HG02970 (cell line): ENCODE data around the gene CYB561.
"Not testable (repeated sequence)": the region's sequence is repeated elsewhere in the genome, so short reads cannot be mapped to it uniquely, and the experiment has no call there.

Experiments
- ATAC-seq: cut with Tn5 transposase; IDR thresholded peaks from one replicate; pipeline ENCODE4 v1.9.1; 2021; ENCODE audit warnings: mild to moderate bottlenecking, moderate library complexity, moderate number of reproducible peaks; ENCODE audit not compliant: unreplicated experiment, low FRiP score

The CYB561 gene

DNA sequence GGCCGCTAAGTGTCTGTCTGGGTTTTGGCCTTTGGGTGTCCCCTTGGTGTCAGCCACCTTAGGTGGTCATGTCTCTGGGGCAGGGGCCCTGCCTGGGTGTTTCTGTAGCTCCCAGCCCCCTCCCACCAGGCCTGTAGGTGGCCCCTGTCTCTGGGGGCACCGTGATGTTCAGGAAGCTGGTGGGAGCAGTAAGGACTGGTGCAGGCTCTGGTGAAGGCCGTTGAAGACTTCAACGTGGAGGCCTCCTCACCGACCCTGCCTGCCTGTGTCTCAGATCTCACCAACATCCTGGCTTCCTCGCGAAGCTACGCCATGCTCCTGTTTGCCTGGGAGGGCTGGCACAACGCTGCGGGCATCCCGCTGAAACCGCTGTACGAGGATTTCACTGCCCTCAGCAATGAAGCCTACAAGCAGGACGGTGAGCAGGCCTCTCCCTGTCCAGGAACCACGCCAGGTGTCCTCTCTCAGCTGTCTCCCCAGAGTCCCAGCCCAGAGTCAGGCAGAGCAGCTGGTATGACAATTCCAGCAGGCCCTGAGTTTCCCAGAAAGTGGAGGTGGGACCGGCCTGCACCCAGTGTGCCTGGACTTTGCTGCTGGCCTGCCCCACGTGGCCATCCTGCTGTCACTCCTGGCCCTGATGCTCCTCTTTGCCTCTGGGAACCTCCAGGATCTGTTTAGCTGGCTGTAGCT lies 33.5 kb upstream of the CYB561 start:
- no peak for ATAC-seq

DNA sequence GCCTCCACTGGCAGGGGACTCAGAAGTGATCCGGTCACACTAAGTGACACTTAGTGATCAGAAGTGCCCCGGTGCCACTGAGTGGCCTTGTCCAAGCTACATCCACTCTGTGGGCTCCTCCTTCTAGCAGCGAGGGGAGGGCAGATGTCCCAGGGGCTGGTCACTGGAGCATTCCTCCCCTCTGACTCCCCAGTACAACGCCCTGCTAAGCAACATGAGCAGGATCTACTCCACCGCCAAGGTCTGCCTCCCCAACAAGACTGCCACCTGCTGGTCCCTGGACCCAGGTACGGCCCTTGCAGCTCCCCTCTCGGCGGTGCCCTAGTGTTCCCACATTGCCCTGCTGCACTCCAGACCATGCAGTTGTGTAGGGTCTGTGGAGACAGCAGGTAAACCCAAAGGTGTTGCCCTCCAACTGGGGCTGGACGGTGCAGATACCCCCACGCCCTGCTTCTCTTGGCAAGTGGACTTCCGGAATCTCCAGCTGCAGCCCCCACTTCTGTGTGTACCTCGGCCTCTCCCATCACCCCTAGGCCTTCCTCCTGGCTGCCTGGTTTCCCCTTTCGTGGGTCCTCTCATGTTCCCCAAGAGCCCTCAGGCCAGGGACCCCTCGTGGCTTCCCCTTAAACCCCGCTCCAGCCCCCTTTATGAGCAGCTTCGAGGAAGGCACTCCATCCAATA lies 32.8 kb upstream of the CYB561 start:
- ATAC-seq = no peak

DNA sequence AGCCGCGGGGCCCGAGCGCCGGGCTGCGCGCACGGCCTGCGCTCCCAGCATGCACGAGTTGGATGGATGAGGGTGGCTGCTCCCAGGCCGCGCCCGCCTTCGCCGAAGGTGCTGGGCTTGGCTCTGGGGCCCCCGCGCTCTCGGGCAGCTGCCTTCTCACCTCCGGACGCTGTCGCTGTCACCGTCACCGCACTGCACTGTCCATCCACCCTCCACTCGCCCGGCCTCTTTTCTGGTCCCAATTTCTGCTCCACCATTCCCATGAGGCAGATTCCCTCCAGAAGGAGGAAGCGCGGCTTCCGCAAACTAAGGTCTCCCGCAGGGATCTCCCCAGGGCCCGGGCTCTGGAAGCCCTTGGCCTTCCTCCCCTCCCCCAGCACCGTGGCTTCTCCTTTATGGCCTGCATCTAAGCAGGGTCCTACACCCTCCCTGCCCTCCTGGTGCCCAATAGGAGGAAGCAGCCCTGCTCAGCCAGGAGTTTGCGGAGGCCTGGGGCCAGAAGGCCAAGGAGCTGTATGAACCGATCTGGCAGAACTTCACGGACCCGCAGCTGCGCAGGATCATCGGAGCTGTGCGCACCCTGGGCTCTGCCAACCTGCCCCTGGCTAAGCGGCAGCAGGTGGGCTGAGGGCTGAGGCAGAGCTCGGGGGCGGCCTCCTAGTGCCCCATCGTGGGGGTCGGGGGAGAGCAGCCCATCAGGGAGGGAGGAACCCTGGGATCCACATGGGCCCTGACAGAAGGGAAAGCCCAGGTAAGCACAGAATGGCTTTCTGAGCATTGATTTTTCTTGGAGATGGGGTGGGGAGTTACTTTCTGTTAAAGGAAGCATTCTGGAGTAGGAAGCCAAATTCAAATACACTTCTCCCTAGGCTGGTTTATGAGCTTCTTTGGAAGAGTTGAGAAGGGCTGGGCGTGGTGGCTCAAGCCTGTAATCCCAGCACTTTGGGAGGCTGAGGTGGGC lies 31.7 kb upstream of the CYB561 start:
- no peak for ATAC-seq

DNA sequence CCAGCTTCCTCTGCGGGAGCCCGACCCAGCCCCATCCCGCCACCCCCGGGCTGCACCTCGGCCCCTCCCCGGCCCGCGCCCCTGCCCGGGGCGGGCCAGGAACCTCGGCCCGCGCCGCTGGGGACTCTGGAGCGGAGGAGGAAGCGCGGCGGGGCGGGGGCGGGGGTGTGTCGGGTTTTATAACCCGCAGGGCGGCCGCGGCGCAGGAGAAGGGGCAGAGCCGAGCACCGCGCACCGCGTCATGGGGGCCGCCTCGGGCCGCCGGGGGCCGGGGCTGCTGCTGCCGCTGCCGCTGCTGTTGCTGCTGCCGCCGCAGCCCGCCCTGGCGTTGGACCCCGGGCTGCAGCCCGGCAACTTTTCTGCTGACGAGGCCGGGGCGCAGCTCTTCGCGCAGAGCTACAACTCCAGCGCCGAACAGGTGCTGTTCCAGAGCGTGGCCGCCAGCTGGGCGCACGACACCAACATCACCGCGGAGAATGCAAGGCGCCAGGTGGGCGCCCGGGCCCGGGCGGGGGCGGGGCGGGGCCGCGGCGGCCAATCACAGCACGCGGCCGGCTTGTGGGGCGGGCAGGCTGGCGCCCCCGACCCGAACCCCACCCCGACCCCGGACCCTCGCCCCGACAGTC lies 30.9 kb upstream of the CYB561 start, which contains the start of gene ACE:
Gene ACE (plus strand): TSS at position 208 of the 626 bp plus-strand sequence. CDS start 34 bp downstream, at position 242.
- no peak for ATAC-seq

DNA sequence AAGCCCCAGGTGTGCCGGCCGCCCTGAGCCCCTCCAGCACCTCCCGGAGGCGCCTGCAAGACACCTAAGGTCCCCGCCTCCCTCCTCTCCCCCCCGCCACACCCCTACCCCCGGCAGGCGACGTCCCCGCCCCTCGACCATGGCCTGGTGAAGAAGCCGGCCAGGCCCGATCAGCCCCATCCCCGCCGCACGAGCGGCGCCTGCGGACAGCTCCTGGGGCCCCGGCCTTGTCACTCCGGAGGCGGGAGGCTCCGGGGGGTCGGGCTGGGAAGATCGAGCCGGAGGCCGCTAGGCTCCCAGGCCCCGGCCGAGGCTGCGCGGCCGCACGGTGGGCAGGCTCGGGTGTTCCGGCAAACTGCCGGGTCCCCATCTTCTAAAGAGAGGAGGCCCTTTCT lies 30.4 kb upstream of the CYB561 start:
- no peak for ATAC-seq

DNA sequence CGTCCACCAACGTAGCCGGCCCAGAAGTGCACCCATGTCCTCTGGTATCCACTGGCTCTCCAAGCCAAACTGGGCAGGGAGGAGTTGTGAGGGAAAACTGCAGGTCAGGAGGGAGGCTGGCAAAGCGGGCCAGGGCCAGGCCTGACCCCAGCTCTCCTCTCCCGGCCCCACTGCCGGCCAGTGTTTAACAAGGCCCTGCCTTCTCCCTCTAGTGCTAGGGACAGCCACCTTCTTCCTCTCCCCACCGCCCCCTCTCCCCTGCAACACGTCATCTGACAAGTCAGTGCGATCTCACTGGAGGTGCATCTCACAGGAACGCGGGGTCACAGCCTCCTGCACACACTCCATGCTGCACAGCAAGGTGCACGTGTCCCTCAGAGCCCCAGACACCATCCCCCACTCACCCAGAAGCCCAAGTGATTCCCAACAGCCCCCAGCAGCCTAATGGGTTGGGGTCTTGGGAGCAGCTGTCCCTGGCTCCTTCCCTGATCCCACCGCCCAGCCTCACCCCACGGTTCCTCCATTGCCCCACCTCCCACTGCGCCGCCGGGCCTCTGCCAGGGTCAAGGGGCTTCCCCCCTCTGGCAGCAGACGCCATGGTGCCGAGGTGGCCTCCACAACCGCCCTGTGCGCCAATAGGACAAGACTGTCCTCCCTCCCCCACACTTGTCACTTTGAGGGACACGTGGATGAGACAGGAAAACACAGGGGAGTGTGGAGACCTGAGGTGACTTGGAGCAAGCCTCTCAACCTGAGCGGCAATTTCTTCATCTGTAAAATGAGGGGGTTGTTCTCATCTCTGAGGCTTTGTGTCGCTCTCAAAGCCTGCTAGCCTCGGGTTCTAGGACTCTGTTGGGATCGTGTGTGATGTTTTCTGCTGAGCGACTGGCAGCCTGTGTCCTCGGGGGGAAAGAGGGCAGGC lies 29.6 kb upstream of the CYB561 start:
- ATAC-seq = no peak

DNA sequence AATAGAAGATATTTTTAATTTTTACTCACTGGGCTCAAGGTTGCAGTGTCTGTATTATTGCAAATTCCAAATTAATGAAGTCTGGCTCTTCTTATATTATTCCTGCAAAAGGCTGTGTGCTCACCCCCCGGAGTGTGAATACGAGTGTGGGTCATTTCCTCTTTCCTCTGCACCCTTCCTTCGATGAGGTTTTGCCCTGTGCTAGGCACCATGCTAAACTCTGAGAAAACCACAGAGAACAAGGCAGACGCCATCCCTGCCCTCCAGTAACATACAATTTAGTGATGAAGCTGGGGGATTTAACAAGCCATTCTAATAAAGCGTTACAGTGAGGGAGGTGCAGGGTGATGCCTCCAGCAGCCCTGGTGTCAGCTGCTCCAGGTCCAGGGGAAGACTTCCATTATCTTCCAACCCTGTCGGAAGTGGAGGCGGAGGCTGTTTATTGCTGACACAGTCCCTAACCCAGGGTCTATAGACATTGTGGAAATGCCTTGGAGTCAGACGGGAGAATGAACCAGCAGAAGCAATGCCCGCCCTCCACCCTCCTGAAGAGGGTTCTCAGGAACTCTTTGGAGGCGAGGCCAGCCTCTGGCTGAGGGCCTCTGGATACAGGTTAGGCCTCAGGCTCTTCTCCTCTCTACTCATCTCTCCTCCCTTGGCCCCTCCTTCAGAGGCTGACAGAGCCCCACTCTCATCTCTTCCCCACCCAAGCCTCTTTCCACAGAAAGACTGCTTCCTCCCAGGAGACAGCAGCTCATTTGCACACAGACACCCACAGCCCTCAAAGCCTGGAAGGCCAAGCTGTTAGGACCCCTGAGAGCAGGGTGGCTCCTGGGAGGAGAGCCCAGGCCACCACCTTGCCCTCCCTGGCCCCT lies 28.7 kb upstream of the CYB561 start:
- ATAC-seq = no peak

DNA sequence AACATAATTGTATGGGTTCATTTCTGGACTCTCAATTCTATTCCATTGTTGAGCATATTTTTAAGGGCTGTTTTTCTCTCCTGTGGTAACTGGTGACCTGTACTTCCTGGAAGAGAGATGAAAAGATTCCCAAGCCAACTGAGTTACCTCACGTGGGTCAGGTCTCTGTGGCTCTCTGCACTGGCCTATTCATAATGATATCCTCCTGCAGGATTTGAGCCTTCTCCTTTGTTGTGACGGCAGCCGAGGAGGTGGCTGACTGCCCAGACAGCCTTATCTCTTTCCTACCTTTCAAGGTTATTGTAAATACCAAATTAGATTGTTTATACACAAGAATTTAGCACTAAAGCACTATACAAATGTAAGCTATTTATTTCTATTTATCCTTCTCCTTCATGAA lies 28.1 kb upstream of the CYB561 start:
- no peak for ATAC-seq

DNA sequence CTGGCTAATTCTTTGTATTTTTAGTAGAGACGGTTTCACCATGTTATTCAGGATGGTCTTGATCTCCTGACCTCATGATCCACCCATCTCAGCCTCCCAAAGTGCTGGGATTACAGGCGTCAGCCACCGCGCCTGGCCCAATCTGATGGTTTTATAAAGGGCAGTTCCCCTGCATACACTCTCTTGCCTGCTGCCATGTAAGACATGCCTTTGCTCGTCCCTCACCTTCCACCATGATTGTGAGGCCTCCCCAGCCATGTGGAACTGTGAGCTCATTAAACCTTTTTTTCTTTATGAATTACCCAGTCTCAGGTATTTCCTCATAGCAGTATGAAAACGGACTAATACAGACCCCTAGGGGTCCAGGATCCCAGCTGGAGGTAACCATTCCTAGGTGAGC lies 22.0 kb upstream of the CYB561 start:
- not testable (repeated sequence) for ATAC-seq

DNA sequence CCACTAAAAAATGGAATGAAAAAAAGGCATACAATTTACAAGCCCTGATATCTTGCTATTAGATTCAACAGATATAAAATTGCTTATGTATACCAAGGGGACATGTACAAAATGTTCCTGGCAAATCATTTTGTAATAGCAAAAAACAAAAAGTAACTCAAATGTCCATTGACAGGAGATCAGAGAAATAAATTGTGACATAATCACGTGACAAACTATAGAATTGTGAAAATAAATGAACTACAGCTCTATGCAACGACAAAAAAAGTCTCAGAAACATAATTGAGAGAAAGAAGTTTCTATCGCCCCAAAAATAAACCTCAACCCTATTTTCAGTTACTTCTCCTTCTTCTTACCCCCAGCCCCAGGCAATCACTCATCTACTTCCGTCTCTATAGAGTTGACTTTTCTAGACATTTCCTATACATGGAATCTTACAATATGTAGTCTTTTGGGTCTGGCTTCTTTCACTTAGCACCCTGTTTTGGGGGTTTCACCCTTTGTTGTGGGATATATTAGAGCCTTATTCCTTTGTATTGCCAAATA lies 18.7 kb upstream of the CYB561 start:
- ATAC-seq = no peak

DNA sequence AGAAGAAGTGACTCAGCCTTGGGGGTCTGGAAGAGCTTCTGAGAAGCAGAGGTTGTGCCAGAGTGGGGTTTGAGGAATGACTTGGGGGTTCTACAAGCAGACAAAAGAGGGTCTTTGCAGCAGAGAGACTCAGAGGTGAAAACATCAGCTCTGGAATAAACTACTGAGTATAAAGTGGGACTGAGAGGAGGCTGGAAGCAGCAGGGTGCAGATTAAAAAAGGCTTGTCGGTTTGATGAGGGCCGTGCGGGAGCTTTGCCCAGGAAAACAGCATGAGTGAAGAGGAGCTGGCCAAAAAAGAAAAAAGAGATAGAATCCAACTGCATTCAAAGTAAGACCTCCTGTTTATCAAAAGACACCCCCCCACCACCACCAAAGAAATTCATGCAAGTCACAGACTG lies 17.7 kb upstream of the CYB561 start:
- ATAC-seq = no peak

DNA sequence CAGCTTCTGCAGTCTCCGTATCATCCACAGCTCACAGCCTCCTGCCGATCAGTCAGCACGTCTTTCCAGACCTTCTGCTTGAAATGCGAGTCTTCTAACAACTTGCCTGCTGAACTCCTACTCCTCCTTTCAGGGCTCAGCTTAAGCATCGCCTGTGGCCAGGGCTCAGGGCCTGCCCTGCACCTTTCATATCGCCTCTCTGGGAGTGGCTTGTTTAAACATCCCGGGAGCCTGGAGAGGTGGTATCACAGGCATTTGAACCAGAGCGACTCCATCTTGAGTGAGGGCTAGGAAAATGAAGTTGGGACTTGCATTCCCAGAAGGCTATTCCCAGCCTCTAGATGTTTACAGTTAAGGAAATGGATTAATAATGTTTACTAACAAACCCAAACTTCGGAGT lies 13.9 kb upstream of the CYB561 start:
- ATAC-seq = no peak

DNA sequence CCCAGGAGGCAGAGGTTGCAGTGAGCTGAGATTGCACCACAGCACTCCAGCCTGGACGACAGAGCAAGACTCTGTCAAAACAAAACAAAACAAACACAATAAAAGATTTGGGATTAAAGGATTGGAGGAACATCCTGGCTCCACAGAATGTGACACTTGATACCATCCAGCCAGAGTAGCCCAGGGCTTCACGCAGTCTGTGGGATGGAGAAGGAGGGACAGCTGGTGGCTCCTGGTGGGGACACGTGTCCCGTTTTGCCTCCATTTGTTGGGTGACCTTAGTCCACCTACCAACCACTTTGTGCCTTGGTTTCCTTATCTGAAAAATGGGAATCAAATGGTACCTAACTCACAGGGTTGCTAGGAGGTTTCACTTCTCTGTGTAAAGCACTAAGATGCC lies 12.4 kb upstream of the CYB561 start:
- no peak for ATAC-seq

DNA sequence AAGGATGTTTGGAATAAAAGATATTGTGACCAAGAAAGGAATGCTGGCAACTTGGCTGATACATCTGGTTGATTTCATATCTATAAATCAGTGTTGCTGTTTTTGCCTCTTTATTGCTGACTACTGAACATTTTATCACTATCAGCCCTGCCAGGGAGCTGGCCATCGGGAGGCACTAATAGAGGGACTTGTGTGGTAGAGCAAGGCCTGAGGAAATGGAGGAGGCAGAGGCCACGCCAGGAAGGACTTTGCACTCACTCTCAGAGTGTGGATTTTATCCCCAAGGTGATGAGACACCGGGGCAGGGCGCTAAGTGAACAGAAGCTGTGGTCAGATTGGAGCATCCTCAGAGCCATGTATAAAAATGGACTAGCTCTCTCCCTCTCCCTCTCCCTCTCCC lies 9.3 kb upstream of the CYB561 start:
- no peak for ATAC-seq

DNA sequence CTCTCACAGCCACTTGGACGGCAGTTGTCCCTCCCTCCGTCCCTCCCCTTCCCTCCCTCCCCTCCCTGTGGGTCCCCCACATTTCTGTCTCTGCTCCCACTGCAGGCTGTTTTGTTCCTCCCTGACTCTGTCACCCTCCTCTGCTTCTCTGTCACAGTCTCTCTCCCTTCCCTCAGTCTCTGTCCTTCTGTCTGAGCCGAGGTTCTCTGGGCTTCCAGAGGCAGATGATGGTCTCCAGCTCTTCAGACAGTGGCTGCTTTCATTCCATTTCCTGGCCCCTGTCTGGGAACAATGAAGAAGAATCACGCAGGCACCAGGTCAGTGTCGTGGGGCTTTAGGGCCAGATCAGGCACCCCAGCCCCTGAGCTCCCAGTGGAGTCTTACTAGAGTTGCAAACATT lies 8.8 kb upstream of the CYB561 start:
- no peak for ATAC-seq

DNA sequence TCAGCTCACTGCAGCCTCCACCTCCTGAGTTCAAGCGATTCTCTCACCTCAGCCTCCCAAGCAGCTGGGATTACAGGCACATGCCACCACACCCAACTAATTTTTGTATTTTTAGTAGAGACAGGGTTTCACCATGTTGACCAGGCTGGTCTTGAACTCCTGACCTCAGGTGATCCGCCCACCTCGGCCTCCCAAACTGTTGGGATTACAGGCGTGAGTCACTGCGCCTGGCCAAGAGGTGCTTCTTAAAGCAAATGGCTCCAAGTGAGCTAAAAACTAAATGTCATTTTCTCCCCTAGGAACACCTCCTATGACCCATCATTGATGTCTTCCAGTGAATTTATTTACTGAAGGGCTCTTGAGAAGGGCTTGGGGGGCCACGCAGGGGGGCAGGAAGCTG lies 8.3 kb upstream of the CYB561 start:
- not testable (repeated sequence) for ATAC-seq

DNA sequence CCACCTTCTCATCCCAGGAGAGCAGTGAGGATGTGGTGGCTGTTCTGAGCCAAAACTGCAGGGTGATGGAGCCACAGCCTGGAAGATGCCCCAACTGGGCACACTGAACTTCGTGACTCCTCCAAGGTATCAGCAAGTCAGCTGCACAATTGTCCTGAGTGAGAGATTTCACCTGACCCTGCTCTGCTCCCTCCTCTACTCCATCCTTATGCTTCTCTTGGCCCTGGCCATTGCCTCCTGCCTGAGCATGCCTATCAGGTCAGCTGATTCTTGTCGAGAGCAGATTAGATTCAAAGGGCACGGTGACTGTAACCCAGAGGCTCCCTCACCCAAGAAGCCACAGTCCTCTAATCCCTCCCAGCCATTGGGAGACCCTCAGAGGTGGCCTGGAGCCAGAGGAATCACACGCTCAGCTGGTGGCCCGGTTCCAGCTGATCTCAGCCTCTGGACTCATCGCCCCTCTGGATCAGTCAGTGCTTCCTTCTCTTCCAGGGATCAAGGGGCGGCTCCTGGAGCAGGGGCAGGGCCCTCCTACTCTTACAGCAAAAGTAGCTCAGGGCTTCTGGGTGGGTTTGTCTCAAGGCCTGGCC lies 7.0 kb upstream of the CYB561 start:
- ATAC-seq = no peak
